Activated effector memory CD4-positive, alpha-beta T cell treated with Interleukin-2 at 50 U/mL for 16 hours (primary cell): ENCODE results near the gene HSPBP1.
"Not testable (repeated sequence)": the region's sequence is repeated elsewhere in the genome, so short reads cannot be mapped to it uniquely, and the experiment has no call there.

Experiments
- DNase-seq: peaks from one replicate; pipeline ENCODE4 v3.0.0-alpha.2; 2020

The HSPBP1 gene

DNA sequence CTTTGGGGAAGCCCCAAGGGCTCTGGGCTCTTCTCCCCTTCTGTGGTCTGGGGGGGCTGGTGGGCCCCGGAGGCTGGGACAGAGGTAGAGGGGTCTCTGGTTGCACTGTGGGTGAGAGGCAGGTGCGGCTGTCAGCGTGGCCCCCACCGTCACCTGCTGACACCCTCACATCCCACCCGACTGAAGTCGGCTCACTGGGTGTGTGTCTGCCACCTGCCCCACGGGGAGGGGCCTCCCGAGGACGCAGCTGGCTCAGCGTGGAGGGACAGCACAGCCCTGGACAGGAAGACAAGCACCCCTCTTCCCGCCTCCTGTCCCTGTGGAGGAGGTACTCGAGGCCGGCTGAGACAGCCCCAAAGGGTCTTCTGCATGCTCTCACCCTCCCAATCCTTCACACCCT, 49.1 kb downstream of the HSPBP1 start:
- DNase-seq: no peak

DNA sequence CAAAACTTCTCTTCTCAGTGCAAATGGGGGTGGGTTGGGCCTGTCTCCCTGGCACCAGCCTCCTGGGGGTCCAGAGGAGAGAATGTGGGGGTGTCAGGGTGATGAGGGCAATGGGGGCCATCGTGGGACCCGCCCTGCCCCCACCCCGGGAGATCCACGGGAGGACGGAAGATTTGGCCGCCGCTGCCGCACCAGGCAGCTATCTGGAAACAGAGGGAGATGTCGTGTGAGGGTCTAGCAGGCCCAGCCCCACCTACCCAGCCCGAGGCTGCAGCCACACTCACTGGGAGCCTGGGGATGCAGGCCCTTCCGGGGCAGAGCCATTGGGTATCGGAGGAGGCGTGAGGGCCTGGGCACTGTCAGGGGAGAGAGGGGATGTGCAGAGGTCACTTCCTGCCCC, 49.6 kb downstream of the HSPBP1 start:
- no peak for DNase-seq

GRCh38 chr19:55229789-55230182, 50.1 kb downstream of the HSPBP1 start:
- no peak for DNase-seq

- no peak for DNase-seq
Observed at GRCh38 chr19:55229145-55229788, 50.6 kb downstream of the HSPBP1 start.

DNA sequence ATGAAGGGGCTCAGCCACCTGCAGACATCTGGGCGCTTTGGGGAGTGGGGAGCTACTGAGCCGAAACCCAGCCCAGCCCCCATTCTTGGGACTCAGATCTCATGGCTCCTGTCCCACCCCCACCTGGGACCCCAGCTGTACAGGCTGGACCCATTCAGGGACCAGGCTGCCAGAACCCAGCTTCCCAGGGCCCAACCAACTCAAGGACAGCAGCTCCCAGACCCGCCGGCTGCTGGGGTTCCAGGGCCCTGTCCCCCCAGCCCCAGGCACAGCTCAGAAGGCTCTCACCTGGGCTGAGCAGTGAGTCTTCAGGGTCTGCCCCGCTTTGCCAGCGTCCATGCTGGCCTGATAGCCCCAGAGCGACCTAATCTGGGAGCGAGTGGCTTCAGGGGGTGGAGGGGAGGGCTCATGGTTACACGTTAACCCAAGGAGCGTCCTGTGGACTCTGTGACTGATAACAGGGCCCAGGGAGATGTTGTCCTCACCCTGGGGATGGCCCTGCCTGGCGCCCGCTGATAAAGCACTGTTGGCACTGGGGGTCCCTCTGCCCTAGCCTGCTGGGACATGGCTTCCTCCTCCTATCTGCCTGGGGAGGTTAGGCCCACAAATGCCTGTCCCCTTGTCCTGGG, 51.4 kb downstream of the HSPBP1 start, which contains the start of gene TMEM86B:
TSS of gene TMEM86B (minus strand) at position 361 of the 629 bp plus-strand sequence. CDS start at position 339, 22 bp downstream.
- no peak for DNase-seq

DNA sequence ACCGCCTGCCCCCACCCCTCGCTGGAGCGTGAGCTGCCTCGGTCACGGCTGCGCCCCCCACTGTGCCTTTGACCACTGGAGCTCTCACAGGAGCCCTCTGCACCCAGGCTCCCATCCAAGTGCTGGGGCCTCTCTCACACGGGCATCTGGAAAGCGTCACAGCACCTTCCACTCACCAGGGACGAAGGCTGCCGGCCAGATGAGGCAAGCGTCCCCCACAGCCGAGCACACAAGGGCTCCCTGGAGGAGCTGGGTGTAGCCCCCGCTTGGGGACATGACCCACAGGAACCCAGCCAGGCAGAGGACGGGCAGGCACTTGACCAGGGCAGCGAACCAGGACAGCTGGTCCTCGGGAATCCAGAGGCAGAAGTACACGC, 51.9 kb downstream of the HSPBP1 start:
- DNase-seq: no peak

DNA sequence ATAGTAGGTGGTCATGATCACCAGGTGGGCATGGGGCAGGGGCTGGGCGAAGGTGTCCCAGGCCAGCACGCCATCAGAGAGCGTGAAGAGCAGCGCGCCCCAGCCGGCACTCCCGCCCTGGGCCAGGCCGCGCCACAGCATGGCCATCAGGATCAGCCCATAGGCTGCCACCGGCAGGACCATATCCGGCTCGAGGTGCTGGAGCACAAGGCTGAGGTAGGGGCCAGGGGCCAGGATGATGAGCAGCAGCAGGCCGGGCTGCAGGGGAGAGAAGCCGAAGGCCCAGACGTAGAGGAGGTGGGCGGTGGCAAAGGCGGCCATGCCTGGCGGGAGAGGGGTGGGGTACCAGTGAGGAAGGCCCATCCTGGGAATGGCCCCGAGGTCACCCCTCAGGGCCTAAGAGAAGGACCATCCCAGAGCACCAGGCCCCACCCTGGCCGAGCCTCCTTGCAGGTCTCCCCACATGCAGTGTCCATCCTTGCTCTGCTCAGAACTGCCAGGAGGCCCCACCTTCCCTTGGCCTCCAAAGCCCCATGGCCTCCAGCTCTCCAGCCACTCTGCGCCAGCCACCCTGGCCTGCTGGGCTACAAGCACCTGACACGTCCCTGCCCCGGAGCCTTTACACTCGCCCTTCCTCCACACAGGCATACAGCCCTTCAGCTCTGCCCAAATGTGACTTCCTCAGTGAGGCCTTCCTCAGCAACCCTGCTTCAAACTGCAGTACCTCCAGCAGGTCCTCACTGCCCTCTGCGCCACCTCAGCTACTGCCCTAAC, 52.5 kb downstream of the HSPBP1 start:
- DNase-seq: no peak

- no peak for DNase-seq
Observed at GRCh38 chr19:55226788-55227187, 53.1 kb downstream of the HSPBP1 start.

DNA sequence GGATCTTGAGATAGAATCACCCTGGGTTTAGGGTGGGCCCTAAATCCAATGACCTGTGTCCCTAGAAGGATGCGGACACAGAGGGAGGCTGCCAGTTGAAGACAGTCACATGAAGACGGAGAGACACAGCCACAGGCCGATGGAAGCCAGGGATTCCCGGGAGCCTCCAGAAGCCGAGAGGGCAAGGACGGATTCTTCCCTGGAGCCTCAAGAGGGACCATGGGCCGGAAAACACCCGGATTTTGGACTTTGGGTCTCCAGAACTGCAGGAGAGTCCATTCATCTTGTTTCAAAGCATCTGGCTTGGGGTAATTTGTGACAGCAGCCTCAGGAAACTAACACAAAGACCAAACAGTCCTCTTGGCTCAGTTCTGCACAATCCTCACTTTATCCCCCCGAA, 53.6 kb downstream of the HSPBP1 start:
- no peak for DNase-seq

- DNase-seq: no peak
Observed at GRCh38 chr19:55225415-55225958, 54.4 kb downstream of the HSPBP1 start.

DNA sequence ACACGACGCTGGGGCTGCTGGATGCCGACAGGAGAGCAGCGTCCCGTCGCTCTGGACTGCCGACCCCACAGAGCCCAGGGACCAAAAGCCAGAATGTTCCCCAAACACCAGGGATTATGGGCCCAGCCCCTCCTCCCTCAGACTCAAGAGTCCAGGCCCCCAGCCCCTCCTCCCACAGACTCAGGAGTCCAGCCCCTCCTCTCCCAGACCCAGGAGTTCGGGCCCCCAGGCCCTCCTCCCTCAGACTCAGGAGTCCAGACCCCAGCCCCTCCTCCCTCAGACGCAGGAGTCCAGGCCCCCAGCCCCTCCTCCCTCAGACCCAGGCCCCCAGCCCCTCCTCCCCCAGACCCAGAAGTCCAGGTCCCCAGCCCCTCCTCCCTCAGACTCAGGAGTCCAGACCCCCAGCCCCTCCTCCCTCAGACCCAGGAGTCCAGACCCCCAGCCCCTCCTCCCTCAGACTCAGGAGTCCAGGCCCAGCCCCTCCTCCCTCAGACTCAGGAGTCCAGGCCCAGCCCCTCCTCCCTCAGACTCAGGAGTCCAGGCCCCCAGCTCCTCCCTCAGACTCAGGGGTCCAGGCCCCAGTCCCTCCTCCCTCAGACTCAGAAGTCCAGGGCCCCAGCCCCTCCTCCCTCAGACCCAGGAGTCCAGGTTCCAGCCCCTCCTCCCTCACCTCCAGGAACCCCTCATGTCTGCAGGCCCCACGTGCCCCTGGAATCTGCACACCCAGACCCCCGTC, 55.1 kb downstream of the HSPBP1 start:
- not testable (repeated sequence) for DNase-seq

GRCh38 chr19:55224038-55224665, 55.8 kb downstream of the HSPBP1 start:
- no peak for DNase-seq

GRCh38 chr19:55223291-55224037, 56.4 kb downstream of the HSPBP1 start:
- no peak for DNase-seq

DNA sequence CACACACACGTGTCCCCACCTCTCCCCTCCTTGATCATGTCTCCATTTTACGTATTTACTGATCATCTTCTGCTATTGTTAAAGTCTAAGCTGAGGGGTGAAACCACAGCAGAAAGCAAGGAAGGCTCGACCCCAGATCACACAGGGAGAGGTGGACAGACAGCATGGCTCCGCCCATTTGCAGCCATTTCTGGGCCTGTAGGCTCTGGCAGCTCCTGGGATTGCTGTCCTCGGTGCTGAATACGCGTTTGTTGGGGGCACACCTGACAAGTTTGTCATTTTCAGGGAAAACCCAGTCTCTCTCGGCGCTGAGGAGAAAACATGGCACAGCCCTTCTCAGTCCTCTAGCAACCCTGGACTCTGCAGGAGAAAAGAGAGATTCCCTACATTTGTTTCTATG, 59.4 kb downstream of the HSPBP1 start:
- no peak for DNase-seq

DNA sequence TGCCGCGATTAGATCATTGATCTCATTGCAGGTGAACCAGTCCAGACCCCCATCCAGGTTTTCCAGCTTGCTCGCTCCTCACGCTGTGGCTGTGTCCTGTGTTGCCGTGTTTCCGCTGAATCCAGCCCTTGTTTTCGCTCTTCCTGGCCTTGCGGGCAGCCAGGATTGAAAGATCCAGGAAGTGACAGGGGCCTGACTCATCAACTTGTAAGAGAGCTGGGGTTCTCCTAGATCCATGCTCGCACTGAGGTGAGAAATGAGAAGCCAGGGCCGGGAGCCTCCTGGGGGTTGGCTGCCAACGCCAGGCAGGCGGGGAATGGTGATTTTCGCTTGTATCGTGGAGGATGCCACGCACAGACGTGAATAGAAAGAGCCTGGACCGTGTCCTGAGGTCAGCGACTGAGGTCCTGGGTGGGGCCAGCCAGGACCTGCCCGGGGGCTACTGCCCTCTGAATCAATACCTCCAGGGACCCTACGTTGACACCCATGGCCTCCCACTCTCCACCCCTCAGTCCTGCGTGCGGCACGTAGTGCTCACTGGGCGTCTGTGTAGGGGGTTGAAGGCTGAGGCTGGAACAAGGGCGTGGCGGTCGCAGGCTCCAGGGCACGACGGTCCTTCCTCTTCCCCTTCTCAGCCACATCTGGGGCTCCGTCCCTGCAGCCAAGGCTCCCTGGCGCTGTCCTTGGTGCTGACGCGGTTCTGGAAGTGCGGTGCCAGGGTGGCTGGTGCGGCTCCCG, 63.3 kb downstream of the HSPBP1 start:
- no peak for DNase-seq

- no peak for DNase-seq
Observed at GRCh38 chr19:55213547-55213946, 66.4 kb downstream of the HSPBP1 start.

- no peak for DNase-seq
Observed at GRCh38 chr19:55212447-55212846, 67.5 kb downstream of the HSPBP1 start.
